DOHH2 (cell line): ENCODE results near the gene ARMC9.

Experiments
- EZH2phosphoT487 ChIP-seq: fragments of 200-600 bp; sonication (generic); IDR thresholded peaks from 2 replicates; pipeline ENCODE4 v1.6.1; 2017; ENCODE audit warnings: borderline replicate concordance, mild to moderate bottlenecking, antibody characterized with exemption, low read length, moderate library complexity, mixed read lengths
- TF ChIP-seq, protein P1 (sequence below): fragments of 200-600 bp; sonication (generic); IDR thresholded peaks from one replicate; pipeline ENCODE4 v1.5.1; 2014; ENCODE audit warnings: antibody characterized with exemption, mild to moderate bottlenecking, low read depth, low read length; ENCODE audit not compliant: poor library complexity, severe bottlenecking

DNA sequence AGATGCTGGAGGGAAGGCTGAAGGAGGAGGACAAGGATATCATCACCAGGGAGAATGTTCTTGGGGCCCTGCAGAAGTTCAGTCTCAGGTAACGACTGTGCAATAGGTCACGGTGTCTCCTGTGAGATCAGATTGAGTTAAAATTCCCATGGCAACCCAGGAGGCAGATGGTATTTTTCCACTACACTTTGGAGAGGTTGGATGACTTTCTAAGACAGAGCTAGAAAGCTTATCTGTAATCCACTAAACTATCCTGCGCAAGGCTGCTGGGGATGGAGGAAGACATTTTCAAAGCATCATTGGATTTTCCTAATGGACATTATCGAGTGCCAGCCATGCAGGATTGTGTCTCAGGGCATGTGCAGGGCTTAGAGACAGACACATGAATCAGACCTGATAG lies 74.6 kb downstream of the ARMC9 start:
- TF ChIP-seq, protein P1, sequence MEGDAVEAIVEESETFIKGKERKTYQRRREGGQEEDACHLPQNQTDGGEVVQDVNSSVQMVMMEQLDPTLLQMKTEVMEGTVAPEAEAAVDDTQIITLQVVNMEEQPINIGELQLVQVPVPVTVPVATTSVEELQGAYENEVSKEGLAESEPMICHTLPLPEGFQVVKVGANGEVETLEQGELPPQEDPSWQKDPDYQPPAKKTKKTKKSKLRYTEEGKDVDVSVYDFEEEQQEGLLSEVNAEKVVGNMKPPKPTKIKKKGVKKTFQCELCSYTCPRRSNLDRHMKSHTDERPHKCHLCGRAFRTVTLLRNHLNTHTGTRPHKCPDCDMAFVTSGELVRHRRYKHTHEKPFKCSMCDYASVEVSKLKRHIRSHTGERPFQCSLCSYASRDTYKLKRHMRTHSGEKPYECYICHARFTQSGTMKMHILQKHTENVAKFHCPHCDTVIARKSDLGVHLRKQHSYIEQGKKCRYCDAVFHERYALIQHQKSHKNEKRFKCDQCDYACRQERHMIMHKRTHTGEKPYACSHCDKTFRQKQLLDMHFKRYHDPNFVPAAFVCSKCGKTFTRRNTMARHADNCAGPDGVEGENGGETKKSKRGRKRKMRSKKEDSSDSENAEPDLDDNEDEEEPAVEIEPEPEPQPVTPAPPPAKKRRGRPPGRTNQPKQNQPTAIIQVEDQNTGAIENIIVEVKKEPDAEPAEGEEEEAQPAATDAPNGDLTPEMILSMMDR, result no peak
- TF ChIP-seq EZH2phosphoT487, result no peak
